ENCODE data around the gene ATRX. TPM values are rescaled to one million over a fixed set of nuclear protein-coding genes. Genes with fewer than 3 reads are reported as not detected.
"Not testable (repeated sequence)": the region's sequence is repeated elsewhere in the genome, so short reads cannot be mapped to it uniquely, and the experiment has no call there.

Gene ATRX
- total and polyA plus RNA-seq, 2 donors (not counting 3 experiments of a cell fraction or from before 2014, with no cell fraction given), result 23.5 to 101 TPM

DNA sequence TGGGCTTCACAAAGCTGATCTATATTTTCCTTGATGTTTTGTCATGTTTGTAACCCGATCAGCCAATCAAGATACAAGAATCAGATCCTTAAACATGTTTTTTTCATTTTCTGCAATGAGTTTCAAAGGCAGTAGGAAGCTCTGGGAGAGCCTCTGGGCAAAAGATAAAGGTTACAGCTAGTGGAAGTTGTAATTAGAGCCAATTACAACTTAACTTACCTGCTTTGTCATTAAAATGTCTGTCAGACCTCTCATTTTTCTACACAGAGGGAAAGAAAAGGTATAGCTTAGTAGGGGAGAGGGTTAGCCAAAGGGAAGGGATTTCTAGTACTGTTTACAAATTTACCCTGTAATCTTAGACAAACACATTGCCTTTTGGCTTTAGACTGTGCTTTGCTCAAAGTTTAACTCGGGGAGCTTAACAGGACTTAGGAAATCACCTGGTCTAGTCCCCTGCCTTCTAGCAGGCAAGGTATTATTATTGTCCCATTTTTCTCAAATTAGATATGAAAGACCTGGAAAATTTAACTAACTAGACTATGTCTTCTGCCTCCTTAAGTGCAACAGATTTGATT lies 283.0 kb downstream of the ATRX start:
- FAIRE-seq, result no peak
- no peak for DNase-seq (ENCODE audit: low read depth, low spot score)
- Histone ChIP-seq H3K4me1 (ENCODE audit: control insufficient read depth, extremely low read depth, insufficient read depth, low read length) (peaks cover 7% of the 10 kb centered on the region), H3K9me1 (replicated peaks; ENCODE audit: control insufficient read depth, extremely low read depth, insufficient read depth, low read length) (no peaks in the 10 kb centered on the region), H4K20me1 (replicated peaks; ENCODE audit: control insufficient read depth, extremely low read depth, insufficient read depth, low read length) (no peaks in the 10 kb centered on the region), H3K9ac (replicated peaks; ENCODE audit: extremely low read depth, insufficient read depth, low read length) (no peak overlapping the region), H3K36me3 (ENCODE audit: control insufficient read depth in 2 of 2, extremely low read depth in 1 of 2, insufficient read depth in 2 of 2, low read length in 2 of 2) (no peaks in the 10 kb centered on the region), H3K27ac (ENCODE audit: insufficient read depth, low read depth, low read length) (no peak overlapping the region), H3K4me2 (ENCODE audit: insufficient read depth, low read length) (no peak overlapping the region), H3K9me3 (replicated peaks; ENCODE audit: control insufficient read depth, insufficient read depth, low read length) (no peaks in the 10 kb centered on the region), H3K4me3 (replicated peaks in 1 of 3; ENCODE audit: insufficient read depth in 1 of 3, low read depth in 1 of 3, low read length in 3 of 3) (no peak overlapping the region), H3K27me3 (ENCODE audit: control insufficient read depth in 2 of 2, insufficient read depth in 2 of 2, low read length in 2 of 2) (no peaks in the 10 kb centered on the region), H2AFZ (ENCODE audit: low read depth, low read length) (no peak overlapping the region), H3K79me2 (ENCODE audit: control insufficient read depth, insufficient read depth, low read length) (no peaks in the 10 kb centered on the region)
- BruUV-seq (replicated peaks), result no TSS peak
- TF ChIP-seq, protein P1, sequence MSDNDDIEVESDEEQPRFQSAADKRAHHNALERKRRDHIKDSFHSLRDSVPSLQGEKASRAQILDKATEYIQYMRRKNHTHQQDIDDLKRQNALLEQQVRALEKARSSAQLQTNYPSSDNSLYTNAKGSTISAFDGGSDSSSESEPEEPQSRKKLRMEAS (IDR thresholded peaks at IDR 0.05; ENCODE audit: insufficient read depth, insufficient read length), result no peak
- TF ChIP-seq POLR2A (IDR thresholded peaks at IDR 0.05; ENCODE audit: low read depth, low read length), result no peak
- no peak for TF ChIP-seq FOS (IDR thresholded peaks at IDR 0.05; ENCODE audit: borderline replicate concordance, insufficient read depth, low read length)
- TF ChIP-seq, protein P2, sequence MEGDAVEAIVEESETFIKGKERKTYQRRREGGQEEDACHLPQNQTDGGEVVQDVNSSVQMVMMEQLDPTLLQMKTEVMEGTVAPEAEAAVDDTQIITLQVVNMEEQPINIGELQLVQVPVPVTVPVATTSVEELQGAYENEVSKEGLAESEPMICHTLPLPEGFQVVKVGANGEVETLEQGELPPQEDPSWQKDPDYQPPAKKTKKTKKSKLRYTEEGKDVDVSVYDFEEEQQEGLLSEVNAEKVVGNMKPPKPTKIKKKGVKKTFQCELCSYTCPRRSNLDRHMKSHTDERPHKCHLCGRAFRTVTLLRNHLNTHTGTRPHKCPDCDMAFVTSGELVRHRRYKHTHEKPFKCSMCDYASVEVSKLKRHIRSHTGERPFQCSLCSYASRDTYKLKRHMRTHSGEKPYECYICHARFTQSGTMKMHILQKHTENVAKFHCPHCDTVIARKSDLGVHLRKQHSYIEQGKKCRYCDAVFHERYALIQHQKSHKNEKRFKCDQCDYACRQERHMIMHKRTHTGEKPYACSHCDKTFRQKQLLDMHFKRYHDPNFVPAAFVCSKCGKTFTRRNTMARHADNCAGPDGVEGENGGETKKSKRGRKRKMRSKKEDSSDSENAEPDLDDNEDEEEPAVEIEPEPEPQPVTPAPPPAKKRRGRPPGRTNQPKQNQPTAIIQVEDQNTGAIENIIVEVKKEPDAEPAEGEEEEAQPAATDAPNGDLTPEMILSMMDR (IDR thresholded peaks at IDR 0.05; ENCODE audit: extremely low read depth in 1 of 2, insufficient read depth in 1 of 2, low read depth in 1 of 2, low read length in 2 of 2), result no peak
- no peak for TF ChIP-seq MYC (IDR thresholded peaks at IDR 0.05; ENCODE audit: low read depth, low read length)
- no peak for TF ChIP-seq EZH2 (IDR thresholded peaks at IDR 0.05; ENCODE audit: borderline replicate concordance, low read depth, low read length, severe bottlenecking)
- TF ChIP-seq GATA2 (IDR thresholded peaks at IDR 0.05; ENCODE audit: insufficient read depth, insufficient read length, low read depth, low read length), result no peak
- TF ChIP-seq POLR2AphosphoS5 (IDR thresholded peaks at IDR 0.05; ENCODE audit: insufficient read depth, low read depth, low read length), result no peak
- no peak for TF ChIP-seq JUN (IDR thresholded peaks at IDR 0.05; ENCODE audit: borderline replicate concordance, insufficient read depth, insufficient read length, low read depth)
- dilution Hi-C loops (cut with MboI; ENCODE audit: extremely low pct_ligation_motif_present, low sequenced_read_pairs) (no loop called here), intact Hi-C loops (cut with micrococcal nuclease) (no loop called here)
- CTCF ChIA-PET, result no interaction called here
- POLR2A ChIA-PET, result no interaction called here

DNA sequence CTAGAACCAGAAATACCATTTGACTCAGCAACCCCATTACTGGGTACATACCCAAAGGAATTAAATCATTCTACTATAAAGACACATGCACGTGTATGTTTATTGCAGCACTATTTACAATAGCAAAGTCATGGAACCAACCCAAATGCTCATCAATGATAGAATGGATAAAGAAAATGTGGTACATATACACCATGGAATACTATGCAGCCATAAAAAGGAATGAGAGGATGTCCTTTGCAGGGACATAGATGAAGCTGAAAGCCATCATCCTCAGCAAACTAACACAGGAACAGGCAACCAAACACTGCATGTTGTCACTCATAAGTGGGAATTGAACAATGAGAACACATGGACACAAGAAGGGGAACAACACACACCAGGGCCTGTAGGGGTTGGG lies 285.9 kb downstream of the ATRX start:
- H2AFZ ChIP-seq (ENCODE audit: low read depth, low read length); BruUV-seq (replicated peaks); intact Hi-C loops (cut with micrococcal nuclease); CTCF ChIA-PET; H3K9me3 ChIP-seq (replicated peaks; ENCODE audit: control insufficient read depth, insufficient read depth, low read length); H3K4me1 ChIP-seq (ENCODE audit: control insufficient read depth, extremely low read depth, insufficient read depth, low read length); H3K9ac ChIP-seq (replicated peaks; ENCODE audit: extremely low read depth, insufficient read depth, low read length); DNase-seq (ENCODE audit: low read depth, low spot score); FAIRE-seq; H3K9me1 ChIP-seq (replicated peaks; ENCODE audit: control insufficient read depth, extremely low read depth, insufficient read depth, low read length); H4K20me1 ChIP-seq (replicated peaks; ENCODE audit: control insufficient read depth, extremely low read depth, insufficient read depth, low read length); H3K27me3 ChIP-seq (ENCODE audit: control insufficient read depth in 2 of 2, insufficient read depth in 2 of 2, low read length in 2 of 2); H3K36me3 ChIP-seq (ENCODE audit: control insufficient read depth in 2 of 2, extremely low read depth in 1 of 2, insufficient read depth in 2 of 2, low read length in 2 of 2); POLR2A ChIA-PET; H3K4me3 ChIP-seq (replicated peaks in 1 of 3; ENCODE audit: insufficient read depth in 1 of 3, low read depth in 1 of 3, low read length in 3 of 3); H3K4me2 ChIP-seq (ENCODE audit: insufficient read depth, low read length); dilution Hi-C loops (cut with MboI; ENCODE audit: extremely low pct_ligation_motif_present, low sequenced_read_pairs); H3K27ac ChIP-seq (ENCODE audit: insufficient read depth, low read depth, low read length); H3K79me2 ChIP-seq (ENCODE audit: control insufficient read depth, insufficient read depth, low read length): not testable (repeated sequence)
